MG63 (cell line): ENCODE measurements around the gene BCAT1. TPM values are rescaled to one million over a fixed set of nuclear protein-coding genes. Genes with fewer than 3 reads are reported as not detected.

Source experiments
- DNase-seq: peaks from one replicate; pipeline ENCODE4 v3.0.0-alpha.2; 2020
- H3K27me3 ChIP-seq: fragments of 250-450 bp; sonication (Bioruptor Pico); 2 replicates; pipeline ENCODE4 v1.5.1; 2020; ENCODE audit warnings: mild to moderate bottlenecking, moderate library complexity
- H3K36me3 ChIP-seq: fragments of 250-450 bp; sonication (Bioruptor Pico); 2 replicates; pipeline ENCODE4 v1.5.1; 2020; ENCODE audit warnings: mild to moderate bottlenecking, moderate library complexity
- H3K4me3 ChIP-seq: fragments of 250-450 bp; sonication (Bioruptor Pico); 2 replicates; pipeline ENCODE4 v1.5.1; 2020; ENCODE audit warnings: mild to moderate bottlenecking, moderate library complexity
- H3K9me3 ChIP-seq: fragments of 250-450 bp; sonication (Bioruptor Pico); 2 replicates; pipeline ENCODE4 v1.5.1; 2020; ENCODE audit warnings: mild to moderate bottlenecking, moderate library complexity
- total RNA-seq: library from RNA; depleted of rRNA; stranded (reverse); fragments of >200 nt; shearing (Covaris generic); gene quantifications from 2 replicates; pipeline ENCODE4 v1.2.3, GENCODE V29; 2014; ENCODE audit warnings: low replicate concordance; rRNA removed

The BCAT1 gene
- total RNA-seq, 1 experiment from 2014 or later, result 61.5 TPM

DNA sequence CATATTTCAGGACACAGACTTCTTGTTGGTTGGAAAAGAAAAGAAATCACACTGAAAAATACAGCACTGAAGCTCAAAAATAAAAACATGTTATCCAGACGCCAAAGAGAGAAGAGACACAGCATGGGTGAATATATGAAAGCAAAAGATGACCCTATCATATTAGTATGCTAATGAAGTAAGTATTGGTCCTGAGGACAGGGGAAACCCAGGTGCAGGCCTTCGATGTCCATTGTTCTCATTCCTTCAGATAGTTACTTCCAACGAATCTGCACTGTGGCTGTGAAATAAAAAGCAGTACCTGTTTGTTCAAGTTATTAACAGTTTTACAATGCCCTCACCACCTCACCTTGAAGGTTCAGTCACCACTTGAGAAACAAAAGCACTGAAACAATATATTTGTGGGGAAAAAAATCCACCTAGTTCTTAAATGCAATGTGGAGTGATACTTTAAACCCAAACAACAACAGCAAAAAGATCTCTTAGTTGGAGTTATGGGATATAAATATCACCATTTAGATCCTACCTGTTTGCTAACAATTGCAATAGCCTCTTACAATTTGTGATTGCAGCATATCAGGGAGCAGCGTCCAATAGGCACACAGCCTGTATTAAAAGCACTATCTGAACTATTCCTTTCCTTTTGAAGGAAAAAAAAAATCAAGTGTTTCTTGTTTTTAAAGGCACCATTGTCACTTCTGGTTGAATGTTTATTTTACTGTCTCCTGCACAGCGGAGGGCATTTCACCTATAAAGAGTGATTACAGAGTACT lies 188.1 kb downstream of the BCAT1 start:
- Histone ChIP-seq H3K4me3 (no peak overlapping the region), H3K36me3 (no peaks in the 10 kb centered on the region), H3K9me3 (no peaks in the 10 kb centered on the region), H3K27me3 (no peaks in the 10 kb centered on the region)
- no peak for DNase-seq

DNA sequence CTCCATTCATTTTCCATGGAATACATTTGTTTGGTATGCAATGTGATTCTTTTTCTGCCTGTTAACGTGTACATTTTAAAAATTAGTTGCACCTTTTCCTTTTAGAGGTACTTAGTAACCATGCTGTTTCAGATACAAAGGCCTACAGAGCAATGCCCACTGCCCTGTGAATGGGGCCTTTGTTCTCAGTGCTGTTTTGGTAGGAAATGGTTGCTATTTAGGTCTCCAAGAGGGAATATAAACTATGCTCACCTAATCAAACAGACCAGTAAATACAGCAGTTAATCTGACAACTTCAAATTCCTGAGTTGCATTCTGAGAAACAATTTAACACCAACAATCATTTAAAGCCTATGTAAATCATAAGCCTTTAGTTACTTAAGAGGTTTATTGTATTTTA lies 188.7 kb downstream of the BCAT1 start:
- H3K4me3 ChIP-seq, result no peak overlapping the region
- H3K27me3 ChIP-seq, result no peaks in the 10 kb centered on the region
- no peak for DNase-seq
- no peaks in the 10 kb centered on the region for H3K36me3 ChIP-seq
- no peaks in the 10 kb centered on the region for H3K9me3 ChIP-seq

Other genes starting within 250 kb of the BCAT1 start
- gene DNAI7, start 246.1 kb upstream of the BCAT1 start, total RNA-seq, result 0.84 TPM in 1 of 2 replicates, not detected in the other
- gene ETFRF1, start 246.1 kb upstream of the BCAT1 start, total RNA-seq, result 25.6 and 71.4 TPM in 2 replicates